ENCODE measurements around the gene RETN.

RETN gene

DNA sequence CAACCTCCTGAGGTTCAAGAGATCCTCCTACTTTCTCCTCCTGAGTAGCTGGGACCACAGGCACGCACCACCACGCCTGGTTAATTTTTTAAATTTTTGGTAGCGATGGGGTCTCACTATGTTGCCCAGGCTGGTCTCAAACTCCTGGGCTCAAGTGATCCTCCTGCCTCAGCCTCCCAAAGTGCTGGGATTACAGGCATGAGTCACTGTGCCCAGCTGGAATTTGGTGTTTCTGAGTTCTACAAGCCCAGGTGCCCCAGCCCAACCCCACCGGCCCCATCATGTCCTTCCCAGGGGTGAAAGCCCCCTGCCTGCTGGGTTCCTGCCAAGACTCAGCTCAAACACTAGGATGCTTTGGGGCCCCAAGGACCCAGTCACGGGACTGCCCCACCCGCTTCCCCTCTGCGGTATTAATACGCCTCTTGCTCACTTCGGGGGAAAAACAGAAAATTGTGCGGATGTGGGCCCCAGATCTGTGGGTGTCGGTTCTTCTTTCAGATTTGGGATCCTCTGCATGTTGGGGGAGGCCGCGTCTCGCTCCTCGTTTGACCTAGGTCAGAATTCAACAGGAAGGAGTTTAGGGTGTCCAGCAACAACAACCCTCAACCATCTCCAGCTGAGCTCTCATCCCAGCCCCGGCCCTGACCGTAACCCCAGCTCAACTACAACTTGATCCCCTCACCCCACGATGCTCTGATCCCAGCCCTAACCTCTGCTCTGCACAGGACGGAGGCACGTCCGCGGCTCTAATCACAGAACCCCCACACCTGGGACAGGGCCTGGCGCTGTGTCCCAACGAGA lies 36.7 kb downstream of the RETN start:
- peak; percentile 25 to 48 for DNase-seq (ENCODE audit: low read depth in 2 of 2)

DNA sequence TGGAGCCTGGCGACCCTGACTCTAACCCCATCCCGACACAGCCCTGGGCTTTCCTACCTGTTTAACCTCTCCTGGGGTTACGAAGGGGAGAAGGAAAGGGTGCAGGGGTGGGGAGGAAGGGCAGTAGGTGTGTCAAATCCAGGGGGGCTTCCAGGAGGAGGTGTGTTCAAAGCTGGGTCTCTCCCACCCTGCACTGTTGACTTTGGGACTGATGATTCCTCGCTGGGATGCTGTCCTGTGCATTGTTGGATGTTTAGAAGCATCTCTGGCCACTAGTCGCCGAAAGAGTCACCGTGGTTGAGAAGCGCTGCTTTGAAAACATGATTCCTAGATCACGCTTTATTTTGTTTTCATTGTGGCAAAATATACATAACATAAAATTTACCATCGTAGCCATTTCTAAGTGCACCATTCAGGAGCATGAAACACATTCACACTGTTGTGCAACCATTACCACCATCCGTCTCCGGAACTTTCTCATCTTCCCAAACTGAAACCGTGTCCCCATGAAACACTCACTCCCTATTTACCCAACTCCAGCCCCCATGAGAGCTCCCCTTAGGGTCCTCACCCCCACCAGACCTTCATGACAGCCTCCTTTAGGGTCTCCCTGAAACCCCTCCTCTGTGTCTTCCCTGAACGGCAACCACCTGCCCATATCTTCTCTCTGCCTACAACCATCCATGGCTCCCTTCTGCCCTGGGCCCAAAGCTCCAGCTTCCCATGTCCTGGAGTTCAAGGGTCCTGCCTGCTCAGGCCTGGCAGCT lies 37.5 kb downstream of the RETN start:
- DNase-seq (ENCODE audit: low read depth in 2 of 2), result no peak

DNA sequence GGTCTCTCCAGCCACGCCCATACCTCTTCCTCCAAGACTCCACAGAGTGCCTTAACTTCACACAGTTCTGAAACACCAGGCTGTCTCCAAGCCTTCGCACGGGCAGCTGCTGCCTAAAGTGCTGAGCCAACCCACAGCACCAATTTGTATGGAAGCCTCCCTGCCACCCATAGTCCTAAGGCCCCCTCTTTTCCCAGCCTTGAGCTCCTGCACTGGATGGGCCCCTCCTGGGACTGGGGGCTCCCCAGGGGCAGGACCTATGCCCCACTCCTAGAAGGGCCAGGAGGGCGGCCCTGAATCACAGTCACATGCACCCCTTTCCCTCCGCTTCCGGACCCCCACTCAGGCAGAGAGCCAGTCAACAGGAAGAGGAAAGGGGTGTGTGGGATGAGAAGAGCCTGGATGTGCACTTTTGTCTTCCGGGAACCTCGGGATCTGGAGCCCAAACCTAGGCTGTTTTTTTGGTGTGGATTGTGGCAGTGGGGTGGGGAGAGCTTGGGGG lies 38.2 kb downstream of the RETN start:
- DNase-seq (ENCODE audit: low read depth in 2 of 2), result no peak

DNA sequence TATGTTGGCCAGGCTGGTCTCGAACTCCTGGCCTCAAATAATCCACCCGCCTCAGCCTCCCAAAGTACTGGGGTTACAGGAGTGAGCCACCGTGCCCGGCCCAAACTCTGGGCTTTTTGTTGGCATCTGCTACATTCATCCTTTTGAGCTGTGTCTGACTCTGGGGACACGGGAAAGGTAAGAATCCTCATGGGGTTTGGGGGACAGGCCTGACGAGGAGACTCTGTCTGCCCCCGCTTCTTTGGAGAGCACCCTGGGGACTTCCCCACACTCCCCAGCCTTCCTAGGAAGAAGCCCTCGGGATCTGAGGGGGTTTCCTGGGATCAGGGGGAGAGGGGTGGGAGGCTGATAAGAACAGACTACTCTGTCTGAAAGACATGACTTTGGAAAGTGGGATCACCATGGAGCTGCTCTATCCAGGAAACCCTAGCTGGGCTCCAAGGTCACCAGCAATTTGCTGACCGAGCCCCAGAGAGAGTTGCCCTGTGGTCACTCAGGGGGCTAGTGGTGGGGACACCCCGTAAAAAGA lies 41.1 kb downstream of the RETN start:
- DNase-seq (ENCODE audit: low read depth in 2 of 2), result no peak

DNA sequence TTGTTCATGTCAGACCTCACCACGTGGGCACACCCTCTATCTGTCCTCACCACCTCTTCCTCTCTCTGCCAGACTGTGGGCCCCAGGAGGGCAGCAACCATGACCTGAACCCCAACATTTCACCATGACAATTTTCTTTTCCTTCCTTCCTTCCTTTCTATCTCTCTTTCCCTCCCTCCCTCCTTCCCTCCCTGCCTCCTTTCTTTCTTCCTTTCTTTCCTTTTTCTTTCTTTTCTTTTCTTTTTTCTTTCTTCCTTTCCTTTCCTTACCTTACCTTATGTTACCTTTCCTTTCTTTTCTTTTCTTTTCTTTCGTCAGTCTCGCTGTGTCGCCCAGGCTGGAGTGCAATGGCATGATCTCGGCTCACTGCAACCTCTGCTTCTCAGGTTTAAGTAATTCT lies 41.8 kb downstream of the RETN start:
- DNase-seq (ENCODE audit: low read depth in 2 of 2), result no peak

- no peak for DNase-seq (ENCODE audit: low read depth in 2 of 2)
Observed at GRCh38 chr19:7715671-7716070, 46.8 kb downstream of the RETN start.

GRCh38 chr19:7716762-7717161 lies 47.9 kb downstream of the RETN start:
- no peak for DNase-seq (ENCODE audit: low read depth in 2 of 2)

GRCh38 chr19:7718668-7719067 lies 49.8 kb downstream of the RETN start:
- no peak for DNase-seq (ENCODE audit: low read depth in 2 of 2)
